ENCODE results near the gene PRKACA. TPM values are rescaled to one million over a fixed set of nuclear protein-coding genes. Genes with fewer than 3 reads are reported as not detected.
A peak's percentile ranks its signal among the peaks of the same experiment; 100 is the strongest.

PRKACA gene
- total RNA-seq, 4 donors from 2014 or later, result 26.9 to 59.4 (median 41.3) TPM

- 93 to 100% methylated on average over 7 of the region's 7 CpGs for WGBS, 2 donors
- no peaks in the 10 kb centered on the region for H3K9me3 ChIP-seq
- peaks cover 0 to 41% (median 28%) of the 10 kb centered on the region in 4 donors for H3K4me1 ChIP-seq
- no peaks in the 10 kb centered on the region for H3K36me3 ChIP-seq
- H3K27me3 ChIP-seq, result no peaks in the 10 kb centered on the region
- H3K4me3 ChIP-seq, result no peak overlapping the region
- TF ChIP-seq POLR2A (IDR thresholded peaks at IDR 0.05), result no peak
- no peak for TF ChIP-seq EP300 (IDR thresholded peaks at IDR 0.05)
- no peak for TF ChIP-seq CTCF (IDR thresholded peaks at IDR 0.05)
- H3K27ac ChIP-seq, result peak overlapping the region in 3 of 4 donors; percentile 95 to 99 (median 99)
- no peak for DNase-seq (ENCODE audit: low spot score in 2 of 2)
These were observed 2.9 kb upstream of the PRKACA start for GRCh38 chr19:14120497-14120780.

- Histone ChIP-seq H3K4me3 (no peak overlapping the region), H3K4me1 (peaks cover 0 to 47% (median 31%) of the 10 kb centered on the region in 4 donors), H3K27me3 (no peaks in the 10 kb centered on the region), H3K27ac (peak overlapping the region; percentile 95 to 99 (median 98)), H3K9me3 (no peaks in the 10 kb centered on the region), H3K36me3 (no peaks in the 10 kb centered on the region)
- 83 to 86% methylated on average over 7 of the region's 7 CpGs for WGBS, 2 donors
- TF ChIP-seq CTCF (IDR thresholded peaks at IDR 0.05), result no peak
- no peak for TF ChIP-seq POLR2A (IDR thresholded peaks at IDR 0.05)
- TF ChIP-seq EP300 (IDR thresholded peaks at IDR 0.05), result no peak
- no peak for DNase-seq (ENCODE audit: low spot score in 2 of 2)
These were observed 2.3 kb upstream of the PRKACA start for GRCh38 chr19:14119644-14120496.

GRCh38 chr19:14119146-14119545 is 1.6 kb upstream of the PRKACA start:
- Histone ChIP-seq H3K9me3 (no peaks in the 10 kb centered on the region), H3K4me1 (peaks cover 0 to 54% (median 31%) of the 10 kb centered on the region in 4 donors), H3K4me3 (peak overlapping the region; percentile 48 to 99 (median 56)), H3K27ac (peak overlapping the region; percentile 95 to 99 (median 98)), H3K27me3 (no peaks in the 10 kb centered on the region), H3K36me3 (no peaks in the 10 kb centered on the region)
- no peak for DNase-seq (ENCODE audit: low spot score in 2 of 2)
- TF ChIP-seq EP300 (IDR thresholded peaks at IDR 0.05) (no peak), POLR2A (IDR thresholded peaks at IDR 0.05) (no peak), CTCF (IDR thresholded peaks at IDR 0.05) (no peak)
- 22 to 25% methylated on average over 3 of the region's 3 CpGs for WGBS, 2 donors

- Histone ChIP-seq H3K4me3 (peak overlapping the region; percentile 48 to 99 (median 56)), H3K36me3 (no peaks in the 10 kb centered on the region), H3K27ac (peak overlapping the region; percentile 95 to 99 (median 98)), H3K9me3 (no peaks in the 10 kb centered on the region), H3K4me1 (peaks cover 0 to 61% (median 38%) of the 10 kb centered on the region in 4 donors), H3K27me3 (no peaks in the 10 kb centered on the region)
- WGBS, 2 donors, result 2 to 5% methylated on average over 17 to 25 of the region's 61 CpGs
- peak; percentile 81 to 90 for DNase-seq (ENCODE audit: low spot score in 2 of 2)
- TF ChIP-seq CTCF (IDR thresholded peaks at IDR 0.05) (no peak), POLR2A (IDR thresholded peaks at IDR 0.05) (peak; percentile 27 to 45), EP300 (IDR thresholded peaks at IDR 0.05) (peak in 1 of 2 donors; percentile 90)
These were observed 846 bp upstream of the PRKACA start for GRCh38 chr19:14118165-14119051.
